Mesendoderm (in vitro differentiated cells): Measurements from ENCODE around the gene WIPF3.

Experiments used
- DNase-seq: peaks from one replicate; pipeline ENCODE4 v3.0.0; 2013
- H2AK5ac ChIP-seq: 2 replicates; pipeline ENCODE4 v1.6.1; 2013; ENCODE audit warnings: low read length, inconsistent platforms
- H2BK120ac ChIP-seq: 2 replicates; pipeline ENCODE4 v1.6.1; 2013; ENCODE audit warnings: low read depth, mild to moderate bottlenecking, low read length, moderate library complexity, mixed read lengths
- H2BK15ac ChIP-seq: replicated peaks from 2 replicates; pipeline ENCODE4 v1.6.1; 2013; ENCODE audit warnings: low read depth, mild to moderate bottlenecking, moderate library complexity
- H2BK5ac ChIP-seq: 2 replicates; pipeline ENCODE4 v1.6.1; 2013; ENCODE audit warnings: low read length, inconsistent platforms
- H3K18ac ChIP-seq: 2 replicates; pipeline ENCODE4 v1.6.1; 2013; ENCODE audit warnings: mild to moderate bottlenecking, low read length, mixed read lengths
- H3K23ac ChIP-seq: one replicate; pipeline ENCODE4 v1.6.1; 2013; ENCODE audit warnings: low read length
- H3K27ac ChIP-seq: 2 replicates; pipeline ENCODE4 v1.5.1; 2013; ENCODE audit warnings: low read depth, mild to moderate bottlenecking, inconsistent platforms, low read length, moderate library complexity
- H3K27me3 ChIP-seq: 2 replicates; pipeline ENCODE4 v1.6.1; 2013; ENCODE audit warnings: low read length, control low read depth, mild to moderate bottlenecking, inconsistent platforms; ENCODE audit not compliant: insufficient read depth, poor library complexity
- H3K36me3 ChIP-seq: 2 replicates; pipeline ENCODE4 v1.6.1; 2013; ENCODE audit warnings: low read length, inconsistent platforms; ENCODE audit not compliant: control insufficient read depth, insufficient read depth
- H3K4ac ChIP-seq: one replicate; pipeline ENCODE4 v1.6.1; 2013; ENCODE audit warnings: low read depth, mild to moderate bottlenecking, low read length, moderate library complexity
- H3K4me1 ChIP-seq: 2 replicates; pipeline ENCODE4 v1.6.1; 2013; ENCODE audit warnings: low read depth, low read length, inconsistent platforms; ENCODE audit not compliant: control insufficient read depth
- H3K4me2 ChIP-seq: 2 replicates; pipeline ENCODE4 v1.6.1; 2013; ENCODE audit warnings: low read length
- H3K4me3 ChIP-seq: 2 replicates; pipeline ENCODE4 v1.5.1; 2013; ENCODE audit warnings: mild to moderate bottlenecking, low read length
- H3K56ac ChIP-seq: one replicate; pipeline ENCODE4 v1.6.1; 2013; ENCODE audit warnings: low read length
- H3K79me1 ChIP-seq: 2 replicates; pipeline ENCODE4 v1.6.1; 2013; ENCODE audit warnings: low read length, inconsistent platforms
- H3K79me2 ChIP-seq: 2 replicates; pipeline ENCODE4 v1.6.1; 2013; ENCODE audit warnings: mild to moderate bottlenecking, low read length; ENCODE audit not compliant: control insufficient read depth, insufficient read depth
- H3K9ac ChIP-seq: 2 replicates; pipeline ENCODE4 v1.6.1; 2013; ENCODE audit warnings: low read length, inconsistent platforms
- H4K5ac ChIP-seq: one replicate; pipeline ENCODE4 v1.6.1; 2013; ENCODE audit warnings: low read length
- H4K8ac ChIP-seq: one replicate; pipeline ENCODE4 v1.6.1; 2013; ENCODE audit warnings: low read depth, mild to moderate bottlenecking, control low read depth, low read length, moderate library complexity
- WGBS: extraction: QIAGEN DNeasy Blood & Tissue Kit; methylation state at CpG from one replicate; pipeline ENCODE4 v1.1.7; 2013; ENCODE audit warnings: low lambda C conversion rate, missing lambda C conversion rate; ENCODE audit not compliant: insufficient coverage; ENCODE audit errors: extremely low coverage; 5-methylcytosine and 5-hydroxymethylcytosine counted together

Gene WIPF3

GRCh38 chr7:29953726-29954347 lies 147.5 kb downstream of the WIPF3 start:
- H2BK15ac ChIP-seq: no peak overlapping the region
- DNase-seq: no peak
- no peak overlapping the region for H4K5ac ChIP-seq
- H3K79me2 ChIP-seq: no peaks in the 10 kb centered on the region
- H2BK5ac ChIP-seq: no peak overlapping the region
- H4K8ac ChIP-seq: no peak overlapping the region
- no peak overlapping the region for H3K56ac ChIP-seq
- no peak overlapping the region for H3K4ac ChIP-seq
- H2AK5ac ChIP-seq: no peak overlapping the region
- H3K27ac ChIP-seq: no peak overlapping the region
- H2BK120ac ChIP-seq: no peak overlapping the region
- H3K23ac ChIP-seq: no peak overlapping the region
- no peaks in the 10 kb centered on the region for H3K27me3 ChIP-seq
- no CpG with 5 or more reads among the region's 4 CpGs for WGBS
- no peak overlapping the region for H3K9ac ChIP-seq
- H3K36me3 ChIP-seq: peaks cover 3% of the 10 kb centered on the region
- no peak overlapping the region for H3K4me3 ChIP-seq
- no peaks in the 10 kb centered on the region for H3K4me1 ChIP-seq
- no peak overlapping the region for H3K18ac ChIP-seq
- peaks cover 6% of the 10 kb centered on the region for H3K79me1 ChIP-seq
- no peak overlapping the region for H3K4me2 ChIP-seq

DNA sequence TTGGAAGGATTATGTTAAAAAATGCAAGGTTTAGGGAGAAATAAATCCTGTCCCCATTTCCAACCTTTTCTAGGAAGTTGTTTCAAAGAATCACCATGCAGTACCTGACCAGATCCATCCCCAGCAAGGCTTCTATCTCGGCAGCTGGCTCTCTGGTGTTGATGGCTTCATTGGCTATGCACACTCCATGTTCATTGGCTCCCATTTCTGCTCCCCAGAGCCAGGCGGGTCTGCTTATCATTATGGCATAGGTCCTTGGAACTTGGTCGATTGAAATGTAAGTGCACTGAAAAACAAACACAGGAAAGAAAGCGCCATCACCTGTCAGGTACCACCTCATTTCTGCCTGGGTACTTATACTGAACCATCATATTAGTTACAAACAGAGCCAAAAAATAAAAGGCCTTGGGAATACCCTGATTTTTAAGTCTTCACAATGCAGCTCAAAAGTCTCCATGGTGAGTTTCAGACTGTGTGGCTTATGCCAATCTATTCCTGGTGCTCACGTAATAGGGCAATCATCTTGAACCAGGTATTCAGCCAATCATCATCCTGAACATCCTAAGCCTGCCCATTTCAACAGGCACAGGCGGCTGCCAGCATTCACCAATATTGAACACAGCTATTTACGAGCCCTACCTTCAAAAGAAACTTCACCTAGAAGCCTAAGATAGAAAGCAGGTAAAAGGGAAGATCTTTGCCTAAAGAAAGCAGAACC lies 148.9 kb downstream of the WIPF3 start:
- Histone ChIP-seq H3K79me2 (no peaks in the 10 kb centered on the region), H3K4me2 (no peak overlapping the region), H3K9ac (no peak overlapping the region), H2AK5ac (no peak overlapping the region), H3K79me1 (peaks cover 6% of the 10 kb centered on the region), H3K36me3 (peaks cover 3% of the 10 kb centered on the region), H3K4me1 (no peaks in the 10 kb centered on the region), H3K56ac (no peak overlapping the region), H3K23ac (no peak overlapping the region), H4K8ac (no peak overlapping the region), H3K27me3 (no peaks in the 10 kb centered on the region), H2BK5ac (no peak overlapping the region), H3K18ac (no peak overlapping the region), H2BK15ac (no peak overlapping the region), H3K4me3 (no peak overlapping the region), H3K27ac (no peak overlapping the region), H4K5ac (no peak overlapping the region), H2BK120ac (no peak overlapping the region), H3K4ac (no peak overlapping the region)
- no CpG with 5 or more reads among the region's 7 CpGs for WGBS
- no peak for DNase-seq

GRCh38 chr7:29955799-29956486 lies 149.6 kb downstream of the WIPF3 start:
- H4K8ac ChIP-seq: no peak overlapping the region
- H3K27me3 ChIP-seq: no peaks in the 10 kb centered on the region
- no peak overlapping the region for H3K4me2 ChIP-seq
- H3K79me1 ChIP-seq: peaks cover 6% of the 10 kb centered on the region
- H4K5ac ChIP-seq: no peak overlapping the region
- WGBS: no CpG with 5 or more reads among the region's 8 CpGs
- H3K4me1 ChIP-seq: no peaks in the 10 kb centered on the region
- H2AK5ac ChIP-seq: no peak overlapping the region
- H3K36me3 ChIP-seq: peaks cover 3% of the 10 kb centered on the region
- no peak overlapping the region for H3K23ac ChIP-seq
- DNase-seq: no peak
- no peaks in the 10 kb centered on the region for H3K79me2 ChIP-seq
- no peak overlapping the region for H3K4ac ChIP-seq
- no peak overlapping the region for H3K9ac ChIP-seq
- H3K4me3 ChIP-seq: no peak overlapping the region
- no peak overlapping the region for H2BK120ac ChIP-seq
- H2BK5ac ChIP-seq: no peak overlapping the region
- H3K18ac ChIP-seq: no peak overlapping the region
- no peak overlapping the region for H2BK15ac ChIP-seq
- H3K56ac ChIP-seq: no peak overlapping the region
- no peak overlapping the region for H3K27ac ChIP-seq

DNA sequence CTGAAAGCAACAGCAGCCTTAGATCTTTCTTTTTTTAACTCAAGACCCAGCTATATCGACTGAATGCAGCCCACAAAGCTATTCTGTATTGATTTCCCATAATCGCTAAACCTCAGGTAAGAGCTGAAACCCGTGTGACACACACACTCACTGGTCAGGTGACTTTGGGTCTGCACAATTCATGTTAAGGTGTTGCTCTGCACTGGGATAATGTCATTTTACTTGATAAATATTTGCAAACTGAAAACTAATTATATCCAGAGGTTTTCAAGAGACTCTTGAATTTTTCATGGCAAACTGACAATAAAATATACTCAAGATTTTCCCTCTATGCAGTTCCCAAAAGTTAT lies 150.2 kb downstream of the WIPF3 start:
- Histone ChIP-seq H3K56ac (no peak overlapping the region), H3K4me3 (no peak overlapping the region), H3K27me3 (no peaks in the 10 kb centered on the region), H3K9ac (no peak overlapping the region), H3K27ac (no peak overlapping the region), H3K4me2 (no peak overlapping the region), H3K79me2 (no peaks in the 10 kb centered on the region), H4K8ac (no peak overlapping the region), H3K4ac (no peak overlapping the region), H3K79me1 (peaks cover 6% of the 10 kb centered on the region), H3K4me1 (no peaks in the 10 kb centered on the region), H3K18ac (no peak overlapping the region), H2BK15ac (no peak overlapping the region), H3K36me3 (peaks cover 3% of the 10 kb centered on the region), H2AK5ac (no peak overlapping the region), H4K5ac (no peak overlapping the region), H2BK120ac (no peak overlapping the region), H2BK5ac (no peak overlapping the region), H3K23ac (no peak overlapping the region)
- no CpG with 5 or more reads among the region's 3 CpGs for WGBS
- no peak for DNase-seq

DNA sequence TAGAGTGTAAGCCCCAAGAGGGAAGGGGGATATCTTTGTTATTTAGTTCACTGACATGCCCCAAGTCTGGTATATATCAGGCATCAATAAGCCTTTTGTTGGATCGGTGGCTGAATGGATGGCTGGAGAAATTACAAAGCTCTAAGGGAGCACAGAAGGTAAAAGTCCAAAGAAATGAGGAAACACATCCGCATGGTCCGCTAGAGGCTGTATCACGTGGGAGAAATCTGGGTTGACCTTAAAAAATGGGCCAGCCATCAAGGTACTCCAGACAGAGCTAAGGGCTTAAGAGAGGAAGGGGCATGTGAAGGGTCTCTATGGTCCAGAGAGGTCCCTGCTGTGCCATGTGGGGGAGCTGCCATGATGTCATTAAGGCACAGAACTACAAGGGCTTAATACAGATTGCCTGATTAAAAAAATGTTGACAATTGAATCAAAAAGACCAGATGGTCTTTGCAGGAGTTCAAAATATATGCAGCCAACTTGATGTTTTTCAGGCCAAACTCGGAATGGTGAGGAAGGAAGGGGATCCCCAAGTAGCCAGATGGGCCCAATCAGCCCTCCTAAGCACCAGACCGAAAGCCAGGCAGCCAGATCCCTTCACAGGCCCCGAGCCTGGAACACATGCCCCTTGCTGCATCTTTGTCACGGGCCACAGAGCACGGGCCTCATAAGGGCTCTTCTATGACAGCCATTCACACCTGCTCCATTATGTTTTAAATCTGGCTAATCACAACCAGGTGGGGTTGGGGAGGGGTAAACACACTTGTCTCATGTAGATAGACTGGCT lies 151.4 kb downstream of the WIPF3 start:
- no peak overlapping the region for H3K23ac ChIP-seq
- no peak overlapping the region for H2BK15ac ChIP-seq
- no peak overlapping the region for H3K4ac ChIP-seq
- no peaks in the 10 kb centered on the region for H3K79me2 ChIP-seq
- H3K18ac ChIP-seq: no peak overlapping the region
- no peak overlapping the region for H4K8ac ChIP-seq
- no peak for DNase-seq
- peaks cover 6% of the 10 kb centered on the region for H3K79me1 ChIP-seq
- no peak overlapping the region for H3K27ac ChIP-seq
- no peak overlapping the region for H3K56ac ChIP-seq
- no peak overlapping the region for H2BK120ac ChIP-seq
- no peaks in the 10 kb centered on the region for H3K27me3 ChIP-seq
- no peak overlapping the region for H2BK5ac ChIP-seq
- no peak overlapping the region for H3K4me3 ChIP-seq
- H3K4me2 ChIP-seq: no peak overlapping the region
- H4K5ac ChIP-seq: no peak overlapping the region
- no peak overlapping the region for H2AK5ac ChIP-seq
- no CpG with 5 or more reads among the region's 9 CpGs for WGBS
- no peaks in the 10 kb centered on the region for H3K4me1 ChIP-seq
- H3K36me3 ChIP-seq: peaks cover 3% of the 10 kb centered on the region
- H3K9ac ChIP-seq: no peak overlapping the region
